ENCODE results near the gene CCSAP. TPM values are rescaled to one million over a fixed set of nuclear protein-coding genes. Genes with fewer than 3 reads are reported as not detected.
A peak's percentile ranks its signal among the peaks of the same experiment; 100 is the strongest.

CCSAP gene, protein sequence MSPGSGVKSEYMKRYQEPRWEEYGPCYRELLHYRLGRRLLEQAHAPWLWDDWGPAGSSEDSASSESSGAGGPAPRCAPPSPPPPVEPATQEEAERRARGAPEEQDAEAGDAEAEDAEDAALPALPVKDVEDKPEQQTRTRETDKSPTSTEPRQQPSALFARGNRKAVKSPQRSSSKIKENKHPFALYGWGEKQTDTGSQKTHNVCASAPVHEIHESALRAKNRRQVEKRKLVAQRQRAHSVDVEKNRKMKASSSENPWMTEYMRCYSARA
- polyA plus RNA-seq (2012; rRNA removed): 1.8 and 2.2 TPM in 2 replicates
- 3.2 and 3.7 TPM in 2 replicates for polyA plus RNA-seq (2012; cell fraction: cytosol; rRNA removed)
- 1.4 and 2.3 TPM in 2 replicates for polyA plus RNA-seq (2012; cell fraction: nucleus; rRNA removed)

DNA sequence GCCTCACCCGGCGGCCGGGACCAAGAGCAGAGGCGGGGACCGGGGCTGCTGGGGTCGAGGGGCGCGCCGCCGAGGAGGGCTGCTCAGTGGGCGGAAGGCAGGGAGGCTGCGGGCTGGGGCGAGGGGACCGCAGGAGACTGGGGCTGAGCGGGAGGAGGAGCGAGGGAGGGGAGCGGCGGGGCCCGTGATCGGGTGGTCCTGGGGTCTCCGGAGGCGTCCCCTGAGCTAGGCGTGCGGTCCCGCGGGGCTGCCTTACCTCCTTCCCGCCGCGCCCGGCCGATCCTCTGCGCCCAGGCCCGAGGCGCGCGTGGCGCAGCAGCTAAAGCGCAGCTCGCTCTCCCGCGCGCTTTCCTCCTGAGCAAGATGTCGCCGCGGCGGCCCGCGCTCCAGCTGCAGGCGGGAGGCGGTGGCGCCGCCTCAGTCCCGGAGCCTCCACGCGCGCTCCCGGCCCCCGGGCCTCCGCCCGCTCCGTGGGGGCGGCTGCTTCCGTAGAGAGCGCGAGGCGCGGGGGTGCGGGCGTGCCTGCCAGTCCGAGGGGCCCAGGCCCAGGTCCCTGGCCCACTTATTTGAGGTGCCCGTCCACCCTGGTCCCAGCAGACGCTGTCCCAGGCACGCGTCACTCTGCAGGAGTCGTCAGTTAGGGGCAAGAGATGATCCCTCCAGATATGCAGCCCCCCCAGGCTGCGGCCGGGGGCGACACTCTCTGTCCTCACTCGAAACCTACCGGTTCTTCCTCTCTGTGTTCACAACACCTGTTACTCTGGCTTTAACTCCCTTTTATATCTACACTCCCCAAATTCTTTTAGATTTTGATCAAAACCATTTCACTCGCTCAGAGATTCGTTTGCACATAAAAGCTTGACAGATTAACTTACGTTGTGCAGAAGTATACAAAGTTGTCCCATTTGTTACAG lies at the start of gene CCSAP:
Gene CCSAP (minus strand): TSS at position 392 of the 914 bp plus-strand sequence. CDS start 582 bp downstream, outside the sequence.
- ChIA-PET POLR2A (interaction anchor here (1.7 kb wide), 1 partner anchor 68 kb away, joined by 9 read pairs; no protein-coding TSS in a partner anchor), CTCF (interaction anchor here (1.0 to 1.9 kb wide), 2 partner anchors 45 to 68 kb away, joined by 4 to 5 read pairs; no protein-coding TSS in a partner anchor)
- Histone ChIP-seq H3K79me2 (ENCODE audit: insufficient read depth) (peaks cover 40% of the 10 kb centered on the region), H4K20me1 (ENCODE audit: insufficient read depth) (no peaks in the 10 kb centered on the region), H3K9me2 (no peaks in the 10 kb centered on the region), H3K9ac (peak within 1 kb of the TSS; percentile 72), H3K36me3 (replicated peaks in 1 of 2; ENCODE audit: control insufficient read depth in 1 of 2, insufficient read depth in 2 of 2, low read length in 1 of 2) (no peaks in the 10 kb centered on the region), H3K4me3 (ENCODE audit: low read depth in 2 of 2, low read length in 1 of 2) (peak within 1 kb of the TSS; percentile 79 to 85), H3K4me2 (peak within 1 kb of the TSS; percentile 92), H2AFZ (ENCODE audit: low read depth) (peak within 1 kb of the TSS; percentile 87), H3K27ac (ENCODE audit: low read depth in 2 of 2, low read length in 1 of 2) (peak within 1 kb of the TSS; percentile 56 to 86; a peak in 3 of 4 replicates), H3K9me3 (no peaks in the 10 kb centered on the region), H3F3A (replicated peaks; ENCODE audit: insufficient read depth) (peaks cover 7% of the 10 kb centered on the region), H3K4me1 (ENCODE audit: control insufficient read depth in 1 of 2, insufficient read depth in 2 of 2, low read depth in 1 of 2, low read length in 1 of 2) (peaks cover 5 to 12% of the 10 kb centered on the region in 2 experiments; a peak in 3 of 4 replicates), H3K27me3 (ENCODE audit: insufficient read depth) (peaks cover 6% of the 10 kb centered on the region; the same call in 1 of the 2 replicates)
- no peak for DNase-seq
- WGBS (ENCODE audit: low lambda C conversion rate): 6% methylated on average over 17 of the region's 83 CpGs
- TF ChIP-seq, protein P1, sequence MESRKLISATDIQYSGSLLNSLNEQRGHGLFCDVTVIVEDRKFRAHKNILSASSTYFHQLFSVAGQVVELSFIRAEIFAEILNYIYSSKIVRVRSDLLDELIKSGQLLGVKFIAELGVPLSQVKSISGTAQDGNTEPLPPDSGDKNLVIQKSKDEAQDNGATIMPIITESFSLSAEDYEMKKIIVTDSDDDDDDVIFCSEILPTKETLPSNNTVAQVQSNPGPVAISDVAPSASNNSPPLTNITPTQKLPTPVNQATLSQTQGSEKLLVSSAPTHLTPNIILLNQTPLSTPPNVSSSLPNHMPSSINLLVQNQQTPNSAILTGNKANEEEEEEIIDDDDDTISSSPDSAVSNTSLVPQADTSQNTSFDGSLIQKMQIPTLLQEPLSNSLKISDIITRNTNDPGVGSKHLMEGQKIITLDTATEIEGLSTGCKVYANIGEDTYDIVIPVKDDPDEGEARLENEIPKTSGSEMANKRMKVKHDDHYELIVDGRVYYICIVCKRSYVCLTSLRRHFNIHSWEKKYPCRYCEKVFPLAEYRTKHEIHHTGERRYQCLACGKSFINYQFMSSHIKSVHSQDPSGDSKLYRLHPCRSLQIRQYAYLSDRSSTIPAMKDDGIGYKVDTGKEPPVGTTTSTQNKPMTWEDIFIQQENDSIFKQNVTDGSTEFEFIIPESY (IDR thresholded peaks at IDR 0.05; ENCODE audit: borderline replicate concordance, low read depth): no peak
- TF ChIP-seq TAF1 (IDR thresholded peaks at IDR 0.05; ENCODE audit: borderline replicate concordance, low read depth, low read length) (no peak), YY1 (IDR thresholded peaks at IDR 0.05; ENCODE audit: low read depth) (peak; percentile 30; the same call in 1 of the 2 replicates), SIN3A (IDR thresholded peaks at IDR 0.05; ENCODE audit: borderline replicate concordance, low read depth, low read length) (peak; percentile 54; the same call in 1 of the 2 replicates), RFX5 (IDR thresholded peaks at IDR 0.05; ENCODE audit: low read length) (no peak), ELF1 (IDR thresholded peaks at IDR 0.05) (no peak), MXI1 (IDR thresholded peaks at IDR 0.05; ENCODE audit: low read depth, low read length) (no peak; the same call in 1 of the 2 replicates), MEF2A (IDR thresholded peaks at IDR 0.05; ENCODE audit: borderline replicate concordance, low read depth) (no peak), FOSL2 (IDR thresholded peaks at IDR 0.05; ENCODE audit: borderline replicate concordance, low read depth) (no peak), POLR2AphosphoS5 (IDR thresholded peaks at IDR 0.05; ENCODE audit: low read depth, low read length) (no peak; the same call in 1 of the 2 replicates), SMC3 (IDR thresholded peaks at IDR 0.05; ENCODE audit: low read depth, low read length) (no peak), RCOR1 (IDR thresholded peaks at IDR 0.05; ENCODE audit: low read length) (no peak), RXRA (IDR thresholded peaks at IDR 0.05; ENCODE audit: borderline replicate concordance, low read depth) (no peak), FOXJ3 (CRISPR knock-in tag; IDR thresholded peaks at IDR 0.05) (no peak), EP300 (IDR thresholded peaks at IDR 0.05; ENCODE audit: borderline replicate concordance in 1 of 2, low read depth in 1 of 2, low read length in 1 of 2) (no peak), NRF1 (IDR thresholded peaks at IDR 0.05; ENCODE audit: low read depth, low read length) (no peak)
- TF ChIP-seq, protein P2, sequence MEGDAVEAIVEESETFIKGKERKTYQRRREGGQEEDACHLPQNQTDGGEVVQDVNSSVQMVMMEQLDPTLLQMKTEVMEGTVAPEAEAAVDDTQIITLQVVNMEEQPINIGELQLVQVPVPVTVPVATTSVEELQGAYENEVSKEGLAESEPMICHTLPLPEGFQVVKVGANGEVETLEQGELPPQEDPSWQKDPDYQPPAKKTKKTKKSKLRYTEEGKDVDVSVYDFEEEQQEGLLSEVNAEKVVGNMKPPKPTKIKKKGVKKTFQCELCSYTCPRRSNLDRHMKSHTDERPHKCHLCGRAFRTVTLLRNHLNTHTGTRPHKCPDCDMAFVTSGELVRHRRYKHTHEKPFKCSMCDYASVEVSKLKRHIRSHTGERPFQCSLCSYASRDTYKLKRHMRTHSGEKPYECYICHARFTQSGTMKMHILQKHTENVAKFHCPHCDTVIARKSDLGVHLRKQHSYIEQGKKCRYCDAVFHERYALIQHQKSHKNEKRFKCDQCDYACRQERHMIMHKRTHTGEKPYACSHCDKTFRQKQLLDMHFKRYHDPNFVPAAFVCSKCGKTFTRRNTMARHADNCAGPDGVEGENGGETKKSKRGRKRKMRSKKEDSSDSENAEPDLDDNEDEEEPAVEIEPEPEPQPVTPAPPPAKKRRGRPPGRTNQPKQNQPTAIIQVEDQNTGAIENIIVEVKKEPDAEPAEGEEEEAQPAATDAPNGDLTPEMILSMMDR (IDR thresholded peaks at IDR 0.05): no peak
- TF ChIP-seq, protein P3, sequence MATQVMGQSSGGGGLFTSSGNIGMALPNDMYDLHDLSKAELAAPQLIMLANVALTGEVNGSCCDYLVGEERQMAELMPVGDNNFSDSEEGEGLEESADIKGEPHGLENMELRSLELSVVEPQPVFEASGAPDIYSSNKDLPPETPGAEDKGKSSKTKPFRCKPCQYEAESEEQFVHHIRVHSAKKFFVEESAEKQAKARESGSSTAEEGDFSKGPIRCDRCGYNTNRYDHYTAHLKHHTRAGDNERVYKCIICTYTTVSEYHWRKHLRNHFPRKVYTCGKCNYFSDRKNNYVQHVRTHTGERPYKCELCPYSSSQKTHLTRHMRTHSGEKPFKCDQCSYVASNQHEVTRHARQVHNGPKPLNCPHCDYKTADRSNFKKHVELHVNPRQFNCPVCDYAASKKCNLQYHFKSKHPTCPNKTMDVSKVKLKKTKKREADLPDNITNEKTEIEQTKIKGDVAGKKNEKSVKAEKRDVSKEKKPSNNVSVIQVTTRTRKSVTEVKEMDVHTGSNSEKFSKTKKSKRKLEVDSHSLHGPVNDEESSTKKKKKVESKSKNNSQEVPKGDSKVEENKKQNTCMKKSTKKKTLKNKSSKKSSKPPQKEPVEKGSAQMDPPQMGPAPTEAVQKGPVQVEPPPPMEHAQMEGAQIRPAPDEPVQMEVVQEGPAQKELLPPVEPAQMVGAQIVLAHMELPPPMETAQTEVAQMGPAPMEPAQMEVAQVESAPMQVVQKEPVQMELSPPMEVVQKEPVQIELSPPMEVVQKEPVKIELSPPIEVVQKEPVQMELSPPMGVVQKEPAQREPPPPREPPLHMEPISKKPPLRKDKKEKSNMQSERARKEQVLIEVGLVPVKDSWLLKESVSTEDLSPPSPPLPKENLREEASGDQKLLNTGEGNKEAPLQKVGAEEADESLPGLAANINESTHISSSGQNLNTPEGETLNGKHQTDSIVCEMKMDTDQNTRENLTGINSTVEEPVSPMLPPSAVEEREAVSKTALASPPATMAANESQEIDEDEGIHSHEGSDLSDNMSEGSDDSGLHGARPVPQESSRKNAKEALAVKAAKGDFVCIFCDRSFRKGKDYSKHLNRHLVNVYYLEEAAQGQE (IDR thresholded peaks at IDR 0.05; ENCODE audit: low read depth, low read length): no peak
- TF ChIP-seq, protein P4, sequence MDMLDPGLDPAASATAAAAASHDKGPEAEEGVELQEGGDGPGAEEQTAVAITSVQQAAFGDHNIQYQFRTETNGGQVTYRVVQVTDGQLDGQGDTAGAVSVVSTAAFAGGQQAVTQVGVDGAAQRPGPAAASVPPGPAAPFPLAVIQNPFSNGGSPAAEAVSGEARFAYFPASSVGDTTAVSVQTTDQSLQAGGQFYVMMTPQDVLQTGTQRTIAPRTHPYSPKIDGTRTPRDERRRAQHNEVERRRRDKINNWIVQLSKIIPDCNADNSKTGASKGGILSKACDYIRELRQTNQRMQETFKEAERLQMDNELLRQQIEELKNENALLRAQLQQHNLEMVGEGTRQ (IDR thresholded peaks at IDR 0.05; ENCODE audit: borderline replicate concordance, low read depth, low read length): no peak
- TF ChIP-seq, protein P5, sequence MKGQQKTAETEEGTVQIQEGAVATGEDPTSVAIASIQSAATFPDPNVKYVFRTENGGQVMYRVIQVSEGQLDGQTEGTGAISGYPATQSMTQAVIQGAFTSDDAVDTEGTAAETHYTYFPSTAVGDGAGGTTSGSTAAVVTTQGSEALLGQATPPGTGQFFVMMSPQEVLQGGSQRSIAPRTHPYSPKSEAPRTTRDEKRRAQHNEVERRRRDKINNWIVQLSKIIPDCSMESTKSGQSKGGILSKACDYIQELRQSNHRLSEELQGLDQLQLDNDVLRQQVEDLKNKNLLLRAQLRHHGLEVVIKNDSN (IDR thresholded peaks at IDR 0.05; ENCODE audit: borderline replicate concordance, low read depth): no peak
